Activated naive CD8-positive, alpha-beta T cell (primary cell): Measurements from ENCODE around the gene CRISPLD2.
"Not testable (repeated sequence)": the region's sequence is repeated elsewhere in the genome, so short reads cannot be mapped to it uniquely, and the experiment has no call there.

Experiments
- H3K27ac Mint-ChIP-seq: one replicate; pipeline ENCODE4 v1.8.0; 2021; ENCODE audit warnings: mixed read lengths
- H3K27me3 Mint-ChIP-seq: one replicate; pipeline ENCODE4 v1.8.0; 2021; ENCODE audit warnings: mixed read lengths
- H3K36me3 Mint-ChIP-seq: one replicate; pipeline ENCODE4 v1.8.0; 2021; ENCODE audit warnings: mixed read lengths
- H3K4me1 Mint-ChIP-seq: one replicate; pipeline ENCODE4 v1.8.0; 2021; ENCODE audit warnings: low read depth, mixed read lengths
- H3K4me3 Mint-ChIP-seq: one replicate; pipeline ENCODE4 v1.8.0; 2021; ENCODE audit warnings: mild to moderate bottlenecking, mixed read lengths
- H3K9me3 Mint-ChIP-seq: one replicate; pipeline ENCODE4 v1.8.0; 2021; ENCODE audit warnings: low read depth, mixed read lengths

Gene CRISPLD2

DNA sequence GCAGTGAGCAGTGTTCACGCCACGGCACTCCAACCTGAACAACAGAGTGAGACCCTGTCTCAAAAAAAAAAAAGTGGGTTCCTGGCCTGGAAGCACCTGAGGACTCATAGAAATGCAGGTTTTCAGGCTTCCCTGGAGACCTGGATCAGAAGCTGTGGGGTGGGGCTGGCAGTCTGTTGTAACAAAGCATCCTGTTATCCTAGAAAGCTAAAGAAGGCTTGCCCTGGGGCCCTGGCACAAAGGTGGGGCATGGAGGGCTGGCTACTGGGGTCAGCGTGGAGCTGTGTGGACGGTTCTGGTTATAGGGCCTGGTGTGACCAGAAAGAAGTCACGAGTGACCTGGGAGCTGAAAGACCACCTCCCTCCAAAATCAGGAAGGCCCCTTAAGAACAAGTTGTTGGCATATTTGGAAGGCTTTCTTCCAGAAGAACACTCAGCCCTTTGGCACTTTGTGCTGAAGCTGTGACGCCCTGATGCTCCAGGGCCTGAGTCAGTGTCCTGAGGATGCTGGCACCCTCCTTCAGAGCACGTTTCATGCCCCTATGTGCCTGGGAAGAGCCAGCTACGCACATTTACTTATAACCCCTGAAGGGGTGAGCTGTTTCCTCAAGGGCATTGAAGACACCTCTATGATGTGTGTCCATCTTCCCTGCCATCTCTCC, 6.2 kb downstream of the CRISPLD2 start:
- H3K27me3 Mint-ChIP-seq, result peaks cover 19% of the 10 kb centered on the region
- no peak overlapping the region for H3K27ac Mint-ChIP-seq
- no peak overlapping the region for H3K4me3 Mint-ChIP-seq
- H3K36me3 Mint-ChIP-seq, result no peaks in the 10 kb centered on the region
- peaks cover 4% of the 10 kb centered on the region for H3K4me1 Mint-ChIP-seq
- H3K9me3 Mint-ChIP-seq, result no peaks in the 10 kb centered on the region

DNA sequence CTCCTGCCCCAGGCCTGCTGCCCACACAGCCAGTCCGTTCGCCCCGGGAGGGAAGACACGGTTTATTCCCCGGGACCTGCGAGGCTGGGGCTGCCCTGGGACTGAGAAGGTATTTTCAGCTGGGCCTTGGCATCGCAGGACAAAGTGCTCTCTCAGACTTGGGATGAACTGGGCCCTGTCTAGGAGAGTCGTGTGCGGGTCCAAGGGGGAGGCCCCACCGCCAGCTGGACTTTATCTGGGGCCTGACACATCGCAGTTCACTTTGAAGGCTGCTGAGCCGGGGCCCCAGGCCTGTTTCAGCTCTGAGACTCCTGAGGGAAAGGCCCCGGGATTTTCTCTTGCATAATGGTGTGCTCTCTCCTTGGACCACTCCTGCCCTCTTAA, 6.8 kb downstream of the CRISPLD2 start:
- H3K27me3 Mint-ChIP-seq, result peaks cover 19% of the 10 kb centered on the region
- no peaks in the 10 kb centered on the region for H3K9me3 Mint-ChIP-seq
- no peak overlapping the region for H3K4me3 Mint-ChIP-seq
- no peaks in the 10 kb centered on the region for H3K36me3 Mint-ChIP-seq
- H3K27ac Mint-ChIP-seq, result no peak overlapping the region
- H3K4me1 Mint-ChIP-seq, result no peaks in the 10 kb centered on the region

DNA sequence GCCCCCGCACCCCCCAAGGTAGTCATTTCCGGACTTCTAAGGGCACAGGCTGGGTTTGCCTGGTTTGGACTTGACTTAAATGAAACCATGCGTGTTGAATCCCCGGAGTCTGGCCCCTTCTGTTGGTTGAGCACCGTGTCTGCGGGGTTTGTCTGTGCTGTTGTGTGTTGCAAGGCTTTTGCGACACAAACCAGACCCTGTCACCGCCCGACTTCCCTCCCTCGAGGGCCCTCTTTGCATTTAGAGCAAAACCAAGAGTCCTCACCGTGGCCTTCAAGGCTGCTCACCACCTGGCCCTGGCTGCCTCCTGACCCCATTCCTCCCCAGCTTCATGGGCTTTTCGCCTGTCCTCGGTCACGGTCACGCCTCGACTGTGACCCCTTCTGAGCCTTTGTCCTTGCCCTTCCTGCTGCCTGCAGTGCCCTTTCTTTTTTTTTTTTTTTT, 7.4 kb downstream of the CRISPLD2 start:
- no peak overlapping the region for H3K4me3 Mint-ChIP-seq
- no peaks in the 10 kb centered on the region for H3K36me3 Mint-ChIP-seq
- H3K9me3 Mint-ChIP-seq, result no peaks in the 10 kb centered on the region
- no peaks in the 10 kb centered on the region for H3K4me1 Mint-ChIP-seq
- no peak overlapping the region for H3K27ac Mint-ChIP-seq
- H3K27me3 Mint-ChIP-seq, result peaks cover 16% of the 10 kb centered on the region

DNA sequence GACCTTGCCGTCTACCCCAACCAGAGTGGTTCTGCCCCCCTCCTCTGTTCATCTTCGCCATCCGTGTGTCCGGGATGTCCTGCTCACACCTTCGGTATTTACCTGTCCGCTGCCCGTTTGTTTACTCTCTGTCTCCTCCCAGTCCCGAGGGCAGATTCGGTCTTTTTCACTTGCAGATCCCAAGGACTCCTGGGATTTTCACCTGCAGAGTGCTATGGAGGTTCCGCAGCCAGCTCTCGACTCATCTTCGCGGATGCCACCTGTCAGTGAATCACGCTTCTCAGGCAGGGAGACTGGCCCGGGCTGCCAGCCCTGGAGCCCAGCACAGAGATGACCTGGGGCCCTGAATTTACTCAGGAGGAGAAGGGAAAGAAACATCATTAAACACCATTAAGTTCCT, 8.1 kb downstream of the CRISPLD2 start:
- Mint-ChIP-seq H3K4me1 (no peaks in the 10 kb centered on the region), H3K9me3 (no peaks in the 10 kb centered on the region), H3K36me3 (no peaks in the 10 kb centered on the region), H3K27me3 (peaks cover 13% of the 10 kb centered on the region), H3K4me3 (no peak overlapping the region), H3K27ac (no peak overlapping the region)

DNA sequence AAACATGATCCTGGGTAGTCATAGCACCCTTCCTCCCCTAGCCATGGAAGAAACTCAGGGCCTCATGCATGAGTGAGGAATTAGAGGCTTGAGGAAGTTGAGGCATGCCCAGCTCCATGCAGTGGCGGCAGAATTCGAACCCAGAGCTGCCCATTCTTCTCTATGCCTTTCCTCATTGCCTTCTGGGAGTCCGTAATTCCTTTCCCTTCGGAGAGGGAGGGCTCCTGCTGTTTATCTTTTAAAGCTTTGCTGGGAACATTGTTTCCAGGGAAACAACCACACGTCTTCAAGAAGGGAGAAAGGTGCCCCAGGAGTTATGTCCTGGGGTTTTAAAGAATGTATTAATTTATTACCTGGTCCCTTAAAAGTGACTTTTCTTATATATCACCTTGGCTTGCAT, 8.5 kb downstream of the CRISPLD2 start:
- no peaks in the 10 kb centered on the region for H3K4me1 Mint-ChIP-seq
- no peaks in the 10 kb centered on the region for H3K9me3 Mint-ChIP-seq
- no peak overlapping the region for H3K27ac Mint-ChIP-seq
- no peak overlapping the region for H3K4me3 Mint-ChIP-seq
- H3K36me3 Mint-ChIP-seq, result no peaks in the 10 kb centered on the region
- H3K27me3 Mint-ChIP-seq, result peaks cover 9% of the 10 kb centered on the region

DNA sequence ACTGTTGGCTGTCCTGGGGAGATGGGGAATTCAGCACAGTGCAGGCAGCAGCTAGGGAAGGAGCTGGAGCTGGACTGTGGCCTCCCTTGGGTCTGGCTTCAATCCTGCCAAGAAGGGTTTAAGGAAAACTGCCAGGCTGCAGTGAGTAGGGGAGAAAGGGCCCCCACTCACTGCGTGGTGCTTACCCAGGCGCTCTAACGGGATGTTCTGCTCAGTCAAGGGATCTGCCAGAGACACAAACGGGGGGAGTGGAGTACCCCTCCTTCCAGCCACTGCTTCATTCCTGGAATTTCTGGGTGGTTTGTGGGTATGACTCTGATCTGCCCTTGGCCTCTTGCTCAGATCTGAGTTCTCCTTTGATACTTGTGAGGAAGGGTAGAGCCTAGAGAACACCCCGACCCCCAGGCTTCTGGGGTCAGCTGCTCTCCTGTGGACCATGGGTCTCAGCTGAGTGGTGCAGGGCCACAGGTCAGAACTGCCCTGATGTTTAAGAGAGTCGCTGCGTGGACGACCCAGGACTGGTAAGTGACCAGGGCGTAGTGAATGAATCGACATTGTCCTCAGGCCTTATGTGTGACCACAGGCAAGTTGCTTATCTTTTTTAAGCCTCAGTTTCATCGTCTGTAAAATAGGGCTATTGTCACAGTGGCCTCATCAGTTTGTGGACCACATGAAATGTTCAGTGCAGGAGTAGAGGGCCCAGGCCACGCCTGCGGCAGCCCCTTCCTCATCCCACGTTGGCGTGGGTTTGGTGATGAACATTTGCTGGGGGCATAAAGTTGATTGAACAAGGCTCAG, 9.6 kb downstream of the CRISPLD2 start:
- no peak overlapping the region for H3K4me3 Mint-ChIP-seq
- peaks cover 8% of the 10 kb centered on the region for H3K27me3 Mint-ChIP-seq
- H3K9me3 Mint-ChIP-seq, result no peaks in the 10 kb centered on the region
- H3K36me3 Mint-ChIP-seq, result no peaks in the 10 kb centered on the region
- no peaks in the 10 kb centered on the region for H3K4me1 Mint-ChIP-seq
- H3K27ac Mint-ChIP-seq, result no peak overlapping the region

DNA sequence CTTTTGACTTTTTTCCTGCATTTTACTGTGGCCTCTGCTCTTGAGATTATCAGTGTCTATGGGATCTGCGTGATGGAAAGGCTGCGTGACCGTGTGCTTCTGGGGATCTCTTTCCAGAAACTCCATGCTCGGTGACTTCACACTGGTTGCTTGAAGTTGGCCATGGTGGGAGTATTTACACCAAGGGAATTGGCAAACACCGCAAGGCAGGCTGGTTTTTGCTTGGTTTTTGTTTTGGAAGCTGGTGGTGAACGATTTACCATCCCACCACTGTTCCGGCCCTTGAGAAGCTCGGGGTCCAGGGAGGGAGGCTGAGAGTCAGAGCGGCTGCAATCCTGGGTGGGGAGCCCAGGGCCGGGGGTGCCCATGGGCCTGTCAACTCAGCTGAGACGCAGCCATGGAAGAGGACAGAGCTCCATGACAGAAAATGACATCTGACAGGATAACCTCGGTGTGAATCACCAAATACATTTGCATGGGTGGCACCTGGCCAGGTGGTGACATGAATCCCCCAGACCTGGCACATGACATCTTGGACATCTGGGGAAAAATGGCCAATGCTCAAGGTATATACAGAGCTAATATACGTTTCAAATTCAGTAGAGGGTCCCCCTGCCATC, 11.1 kb downstream of the CRISPLD2 start:
- Mint-ChIP-seq H3K27me3 (peaks cover 7% of the 10 kb centered on the region), H3K36me3 (no peaks in the 10 kb centered on the region), H3K27ac (no peak overlapping the region), H3K9me3 (no peaks in the 10 kb centered on the region), H3K4me1 (no peaks in the 10 kb centered on the region), H3K4me3 (no peak overlapping the region)

DNA sequence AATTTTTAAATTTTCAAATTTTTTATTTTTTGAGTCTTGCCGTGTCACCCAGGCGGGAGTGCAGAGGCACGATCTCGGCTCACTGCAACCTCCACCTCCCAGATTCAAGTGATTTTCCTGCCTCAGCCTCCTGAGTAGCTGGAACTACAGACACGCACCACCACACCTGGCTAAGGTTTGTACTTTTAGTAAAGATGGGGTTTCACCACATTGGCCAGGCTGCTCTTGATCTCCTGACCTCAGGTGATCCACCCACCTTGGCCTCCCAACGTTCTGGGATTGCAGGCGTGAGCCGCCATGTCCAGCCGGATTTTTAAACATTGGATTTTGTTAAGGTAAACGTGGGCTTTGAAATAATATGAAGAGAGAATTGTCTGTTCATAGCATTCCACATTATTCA, 11.9 kb downstream of the CRISPLD2 start:
- H3K27ac Mint-ChIP-seq, H3K27me3 Mint-ChIP-seq, H3K4me3 Mint-ChIP-seq, H3K36me3 Mint-ChIP-seq, H3K4me1 Mint-ChIP-seq, H3K9me3 Mint-ChIP-seq: not testable (repeated sequence)

DNA sequence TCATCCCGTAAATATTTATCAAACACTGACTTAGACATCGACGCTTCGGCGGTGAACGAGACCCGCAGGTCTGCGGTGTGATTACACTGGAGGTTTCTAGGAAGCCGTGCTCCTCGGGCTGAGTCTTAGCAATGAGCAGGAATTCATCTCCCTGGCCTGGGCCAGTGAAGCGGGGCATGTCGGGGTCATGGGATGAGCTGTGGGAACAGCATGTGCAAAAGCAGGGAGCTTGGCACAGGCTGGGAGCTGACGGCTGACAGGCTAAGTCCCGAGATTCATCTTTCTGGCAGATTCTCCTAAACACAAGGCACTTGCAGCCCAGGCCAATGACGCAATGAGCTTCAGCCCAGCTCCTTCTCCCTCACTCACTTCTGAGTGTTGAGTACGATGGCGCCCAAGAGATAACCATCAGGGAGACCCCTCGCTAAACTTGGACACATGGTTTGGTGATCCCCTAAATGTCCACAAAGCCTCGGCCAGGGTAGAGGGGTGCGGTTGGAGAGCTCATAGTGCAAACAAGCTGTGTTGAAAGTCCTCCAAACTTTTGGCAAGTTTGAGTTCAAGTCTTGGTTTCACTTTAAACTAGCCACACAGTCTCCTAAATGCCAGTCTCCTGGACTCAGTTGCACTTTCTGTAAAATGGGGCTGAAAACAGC, 12.8 kb downstream of the CRISPLD2 start:
- H3K27ac Mint-ChIP-seq, result no peak overlapping the region
- H3K36me3 Mint-ChIP-seq, result no peaks in the 10 kb centered on the region
- no peak overlapping the region for H3K4me3 Mint-ChIP-seq
- peaks cover 7% of the 10 kb centered on the region for H3K27me3 Mint-ChIP-seq
- H3K4me1 Mint-ChIP-seq, result no peaks in the 10 kb centered on the region
- no peaks in the 10 kb centered on the region for H3K9me3 Mint-ChIP-seq

DNA sequence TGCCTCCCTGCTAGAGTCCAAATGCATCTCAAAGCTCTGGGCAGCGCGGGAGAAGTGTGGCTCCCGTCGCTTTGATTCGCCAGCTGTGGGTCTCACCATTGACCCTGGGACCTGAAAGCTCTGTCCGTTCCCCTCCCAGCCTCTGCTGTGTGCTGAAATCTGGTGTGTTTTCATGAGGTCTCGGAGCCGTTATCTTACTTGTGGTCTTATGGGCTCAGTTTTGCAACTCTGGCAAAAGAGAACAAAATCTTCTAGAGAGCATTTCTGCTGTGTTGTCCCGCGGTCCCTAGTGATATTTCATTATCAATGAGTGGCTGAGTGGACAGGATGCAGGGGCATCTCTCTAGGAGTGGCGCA, 13.3 kb downstream of the CRISPLD2 start:
- peaks cover 5% of the 10 kb centered on the region for H3K27me3 Mint-ChIP-seq
- H3K4me3 Mint-ChIP-seq, result no peak overlapping the region
- H3K4me1 Mint-ChIP-seq, result no peaks in the 10 kb centered on the region
- H3K9me3 Mint-ChIP-seq, result no peaks in the 10 kb centered on the region
- H3K27ac Mint-ChIP-seq, result no peak overlapping the region
- no peaks in the 10 kb centered on the region for H3K36me3 Mint-ChIP-seq

DNA sequence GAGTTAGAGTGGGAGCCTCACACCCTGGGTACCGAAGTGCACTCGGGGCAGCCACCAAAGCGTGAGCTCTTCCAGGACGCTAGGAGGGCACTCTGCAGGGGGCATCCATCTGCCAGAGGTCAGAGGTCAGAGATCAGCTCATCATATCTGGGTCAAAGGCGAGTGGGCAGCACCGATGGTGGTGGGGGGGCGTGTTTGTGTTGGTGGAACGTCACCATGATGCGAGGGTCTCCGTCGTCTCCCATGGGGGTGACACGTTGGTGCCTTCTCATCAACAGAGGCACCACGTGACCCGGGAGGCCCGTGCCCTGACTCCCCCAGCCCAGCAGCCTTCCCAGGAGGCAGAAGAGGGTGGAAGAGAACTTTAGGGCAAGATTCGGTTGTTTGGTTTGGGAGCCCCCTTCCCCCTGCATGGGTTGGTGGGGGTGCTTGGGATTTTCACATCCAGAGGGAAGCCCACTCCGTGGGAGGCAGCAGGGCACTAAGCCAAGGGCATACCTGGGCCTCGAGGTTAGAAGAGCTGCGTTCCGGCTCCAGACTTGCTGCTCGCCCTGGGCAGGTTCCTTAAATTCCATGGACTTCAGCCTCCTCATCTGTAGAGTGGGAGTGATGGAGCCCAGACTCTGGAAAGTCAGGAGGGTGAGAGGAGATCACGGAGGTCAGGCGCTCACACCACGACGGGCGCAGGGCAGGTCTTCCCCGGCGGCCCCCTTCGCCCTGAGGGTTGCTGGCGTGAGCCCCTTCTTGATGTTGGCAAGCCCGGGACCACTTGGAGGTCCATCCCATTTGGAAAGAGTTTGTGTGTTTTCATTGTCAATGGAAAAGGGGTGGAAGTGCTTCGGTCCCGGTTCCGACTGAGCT, 14.0 kb downstream of the CRISPLD2 start:
- Mint-ChIP-seq H3K27me3 (peaks cover 2% of the 10 kb centered on the region), H3K27ac (no peak overlapping the region), H3K4me3 (no peak overlapping the region), H3K36me3 (no peaks in the 10 kb centered on the region), H3K9me3 (no peaks in the 10 kb centered on the region), H3K4me1 (no peaks in the 10 kb centered on the region)

DNA sequence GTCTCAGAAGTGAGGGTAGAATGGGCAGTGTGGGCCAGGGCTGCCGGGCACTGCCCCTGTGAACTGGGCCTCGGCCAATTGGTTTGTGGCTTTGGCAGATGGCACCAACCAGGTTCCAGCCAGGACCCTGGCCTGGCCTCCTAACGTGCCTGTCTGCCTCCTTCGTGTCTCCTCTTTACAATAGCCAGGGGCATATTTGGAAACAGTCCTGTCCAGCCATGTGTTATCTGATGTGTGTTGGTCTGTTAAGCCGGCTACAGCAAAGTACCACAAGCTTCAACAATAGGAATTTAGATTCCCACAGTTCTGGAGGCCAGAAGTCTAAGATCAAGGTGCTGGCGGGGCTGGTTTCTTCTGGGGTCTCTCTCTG, 14.6 kb downstream of the CRISPLD2 start:
- H3K4me1 Mint-ChIP-seq, result no peaks in the 10 kb centered on the region
- no peak overlapping the region for H3K4me3 Mint-ChIP-seq
- H3K9me3 Mint-ChIP-seq, result no peaks in the 10 kb centered on the region
- H3K27me3 Mint-ChIP-seq, result no peaks in the 10 kb centered on the region
- H3K27ac Mint-ChIP-seq, result no peak overlapping the region
- H3K36me3 Mint-ChIP-seq, result no peaks in the 10 kb centered on the region

DNA sequence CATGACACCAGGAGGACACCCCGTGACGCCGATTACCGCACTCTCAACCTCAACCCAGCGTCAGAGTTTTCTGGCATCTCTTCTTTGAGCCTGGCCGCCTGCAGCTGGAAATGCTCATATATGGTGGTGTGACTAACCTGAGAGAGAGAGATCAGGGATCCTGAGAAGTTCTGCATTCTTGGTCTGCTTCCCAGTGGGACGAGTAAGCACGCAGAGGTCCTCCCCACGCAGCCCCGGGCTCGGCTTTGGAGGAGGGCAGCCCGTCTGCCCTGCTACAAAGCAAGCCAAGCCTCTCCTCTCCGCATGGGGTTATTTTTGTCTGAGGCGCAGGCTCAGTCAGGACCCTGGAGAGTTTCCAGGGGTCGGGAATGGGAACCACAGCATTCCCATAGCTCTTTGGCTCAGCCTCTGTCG, 16.5 kb downstream of the CRISPLD2 start:
- H3K36me3 Mint-ChIP-seq, result no peaks in the 10 kb centered on the region
- peaks cover 7% of the 10 kb centered on the region for H3K27me3 Mint-ChIP-seq
- H3K9me3 Mint-ChIP-seq, result no peaks in the 10 kb centered on the region
- no peak overlapping the region for H3K4me3 Mint-ChIP-seq
- H3K27ac Mint-ChIP-seq, result no peak overlapping the region
- peaks cover 4% of the 10 kb centered on the region for H3K4me1 Mint-ChIP-seq

DNA sequence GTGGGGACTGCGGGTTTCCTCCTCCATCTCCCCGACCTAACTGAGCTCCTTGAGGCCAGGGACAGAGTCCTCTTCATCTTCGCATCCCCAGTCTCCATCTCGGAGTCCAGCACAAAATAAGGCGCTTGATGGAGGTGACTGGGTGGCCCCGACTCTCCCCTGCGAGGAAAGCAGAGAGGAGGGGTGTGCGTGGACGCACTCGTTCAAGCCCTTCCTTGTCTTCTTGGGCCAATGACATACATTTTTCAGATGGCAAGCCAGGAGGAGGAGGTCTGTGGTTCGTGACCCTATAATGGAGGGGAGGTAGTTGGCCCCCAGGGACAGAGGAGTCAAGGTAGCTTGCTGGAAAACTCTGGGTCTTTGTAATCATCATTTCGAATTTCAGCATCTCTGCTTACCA, 17.2 kb downstream of the CRISPLD2 start:
- no peak overlapping the region for H3K27ac Mint-ChIP-seq
- no peaks in the 10 kb centered on the region for H3K9me3 Mint-ChIP-seq
- peaks cover 7% of the 10 kb centered on the region for H3K4me1 Mint-ChIP-seq
- H3K4me3 Mint-ChIP-seq, result no peak overlapping the region
- peaks cover 7% of the 10 kb centered on the region for H3K27me3 Mint-ChIP-seq
- no peaks in the 10 kb centered on the region for H3K36me3 Mint-ChIP-seq
